Keratinocyte (primary cell): ENCODE measurements around the gene OR10X1. TPM values are rescaled to one million over a fixed set of nuclear protein-coding genes. Genes with fewer than 3 reads are reported as not detected.

Experiments used
- DNase-seq: peaks from one replicate; pipeline ENCODE4 v3.0.0-alpha.2; 2011; ENCODE audit warnings: low read depth, missing footprints, low spot score
- FAIRE-seq: peaks from 2 replicates; lab custom pipeline; 2011; peaks lifted over from hg19 to GRCh38; lab: Jason Lieb, UNC
- H2AFZ ChIP-seq: 2 replicates; pipeline ENCODE4 v1.6.0; 2012; ENCODE audit warnings: low read length, control low read depth, inconsistent platforms; ENCODE audit not compliant: control insufficient read depth
- H3K27ac ChIP-seq: 2 replicates; pipeline ENCODE4 v1.5.1; 2011; ENCODE audit warnings: low read length; ENCODE audit not compliant: control insufficient read depth, insufficient read depth
- H3K27me3 ChIP-seq: 3 replicates; pipeline ENCODE4 v1.6.0; 2011; ENCODE audit warnings: low read length; ENCODE audit not compliant: control insufficient read depth, insufficient read depth; ENCODE audit errors: extremely low read depth
- H3K36me3 ChIP-seq, 2 experiments: 2 replicates in 1 of 2; 3 replicates in 1 of 2; pipeline ENCODE4 v1.5.1; 2011; ENCODE audit warnings: low read length in 2 of 2, mild to moderate bottlenecking in 1 of 2; ENCODE audit not compliant: control insufficient read depth in 2 of 2, insufficient read depth in 2 of 2; ENCODE audit errors: extremely low read depth in 1 of 2
- H3K4me1 ChIP-seq: 3 replicates; pipeline ENCODE4 v1.5.1; 2011; ENCODE audit warnings: low read length; ENCODE audit not compliant: control insufficient read depth, insufficient read depth; ENCODE audit errors: extremely low read depth
- H3K4me2 ChIP-seq: 3 replicates; pipeline ENCODE4 v1.6.0; 2011; ENCODE audit warnings: low read depth, low read length; ENCODE audit not compliant: control insufficient read depth, insufficient read depth; ENCODE audit errors: extremely low read depth
- H3K4me3 ChIP-seq, 3 experiments: fragments of 200-600 bp in 1 of 3; sonication (generic) in 1 of 3; 2 replicates in 2 of 3; 3 replicates in 1 of 3; pipeline ENCODE4 v1.5.1; 2011 to 2016; ENCODE audit warnings: low read length in 3 of 3, mild to moderate bottlenecking in 3 of 3, control low read depth in 2 of 3, inconsistent platforms in 1 of 3, low read depth in 1 of 3, mixed read lengths in 1 of 3, mixed run types in 1 of 3, moderate library complexity in 1 of 3; ENCODE audit not compliant: control insufficient read depth in 2 of 3, insufficient read depth in 2 of 3; ENCODE audit errors: extremely low read depth in 1 of 3
- H3K79me2 ChIP-seq: 2 replicates; pipeline ENCODE4 v1.6.0; 2012; ENCODE audit warnings: low read length; ENCODE audit not compliant: control insufficient read depth, insufficient read depth
- H3K9ac ChIP-seq: 3 replicates; pipeline ENCODE4 v1.6.0; 2011; ENCODE audit warnings: low read length; ENCODE audit not compliant: control insufficient read depth, insufficient read depth; ENCODE audit errors: extremely low read depth
- H3K9me1 ChIP-seq: 3 replicates; pipeline ENCODE4 v1.6.0; 2011; ENCODE audit warnings: low read length; ENCODE audit not compliant: control insufficient read depth, insufficient read depth; ENCODE audit errors: extremely low read depth
- H3K9me3 ChIP-seq: 2 replicates; pipeline ENCODE4 v1.5.1; 2012; ENCODE audit warnings: low read depth, low read length; ENCODE audit not compliant: control insufficient read depth
- H4K20me1 ChIP-seq: 3 replicates; pipeline ENCODE4 v1.6.0; 2011; ENCODE audit warnings: low read length; ENCODE audit not compliant: control insufficient read depth, insufficient read depth; ENCODE audit errors: extremely low read depth
- EZH2 ChIP-seq: IDR thresholded peaks from one replicate; pipeline ENCODE4 v1.6.1; 2012; ENCODE audit warnings: inconsistent platforms, mild to moderate bottlenecking, low read length, moderate library complexity
- dilution Hi-C: fragments of 300-500 bp; cut with MboI; formaldehyde crosslinking; loops from one replicate; pipeline ENCODE4 v1.7.0; 2020; ENCODE audit warnings: low sequenced_read_pairs; ENCODE audit not compliant: extremely low pct_ligation_motif_present
- polyA plus RNA-seq, 5 experiments: library from polyadenylated mRNA; depleted of rRNA in 3 of 5; stranded (reverse) in 3 of 5; stranded (forward) in 1 of 5; unstranded in 1 of 5; fragments of >200 nt; gene quantifications; 1 replicate in 1 of 5; 2 replicates in 3 of 5; 3 replicates in 1 of 5; pipeline versions ENCODE4 v1.2.1 to v1.2.3, GENCODE V29; 2011 to 2012; ENCODE audit warnings: missing spikeins in 2 of 5, low read depth in 1 of 5, low replicate concordance in 1 of 5
- TF ChIP-seq, protein P1 (sequence below), 3 experiments: IDR thresholded peaks in 1 of 3; conservative IDR thresholded peaks in 1 of 3; optimal IDR thresholded peaks in 1 of 3; 2 replicates in 2 of 3; 3 replicates in 1 of 3; pipeline versions ENCODE3 to v1.5.1; 2011; ENCODE audit warnings: low read length in 3 of 3, mild to moderate bottlenecking in 3 of 3, moderate library complexity in 2 of 3, control low read depth in 1 of 3, inconsistent platforms in 1 of 3; ENCODE audit not compliant: insufficient read depth in 2 of 3; ENCODE audit errors: extremely low read depth in 1 of 3

OR10X1 gene
- polyA plus RNA-seq, 1 donor (not counting 4 experiments of a cell fraction or from before 2014, with no cell fraction given), result not detected

DNA sequence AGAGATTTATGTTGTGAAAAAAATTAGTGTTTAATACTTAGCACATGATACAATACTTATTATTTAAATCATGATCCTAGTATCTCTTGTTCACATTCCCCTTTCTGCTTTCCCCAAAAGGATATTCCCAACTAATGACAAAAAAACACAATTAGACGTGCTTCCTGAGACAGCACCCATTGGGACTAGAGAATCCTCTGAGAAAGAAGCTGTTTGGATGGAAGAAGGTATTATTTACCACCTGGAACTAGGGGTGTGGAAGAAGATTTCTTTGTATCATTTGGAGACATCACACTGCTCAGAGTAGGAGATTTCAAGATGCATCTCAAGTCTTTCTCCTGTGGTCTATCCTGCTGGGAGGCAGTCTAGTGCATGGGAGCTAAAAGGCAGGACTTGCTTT is 25.3 kb upstream of the OR10X1 start, which contains the start of gene OR10Z1:
Gene OR10Z1, plus strand, starts transcription at position 301 of the 400 bp plus-strand sequence. CDS start 1,171 bp downstream, outside the sequence.
- Histone ChIP-seq H3K4me1 (no peaks in the 10 kb centered on the region), H3K9ac (no peak within 1 kb of the TSS), H3K9me3 (no peaks in the 10 kb centered on the region), H3K36me3 (no peaks in the 10 kb centered on the region), H3K4me3 (no peak within 1 kb of the TSS), H4K20me1 (no peaks in the 10 kb centered on the region), H3K27me3 (no peaks in the 10 kb centered on the region), H3K4me2 (no peak within 1 kb of the TSS), H3K9me1 (no peaks in the 10 kb centered on the region), H2AFZ (no peak within 1 kb of the TSS), H3K79me2 (no peaks in the 10 kb centered on the region), H3K27ac (no peak within 1 kb of the TSS)
- DNase-seq (no peak), FAIRE-seq (no peak)
- dilution Hi-C loops, result no loop called here
- TF ChIP-seq EZH2, result no peak
- TF ChIP-seq, protein P1, sequence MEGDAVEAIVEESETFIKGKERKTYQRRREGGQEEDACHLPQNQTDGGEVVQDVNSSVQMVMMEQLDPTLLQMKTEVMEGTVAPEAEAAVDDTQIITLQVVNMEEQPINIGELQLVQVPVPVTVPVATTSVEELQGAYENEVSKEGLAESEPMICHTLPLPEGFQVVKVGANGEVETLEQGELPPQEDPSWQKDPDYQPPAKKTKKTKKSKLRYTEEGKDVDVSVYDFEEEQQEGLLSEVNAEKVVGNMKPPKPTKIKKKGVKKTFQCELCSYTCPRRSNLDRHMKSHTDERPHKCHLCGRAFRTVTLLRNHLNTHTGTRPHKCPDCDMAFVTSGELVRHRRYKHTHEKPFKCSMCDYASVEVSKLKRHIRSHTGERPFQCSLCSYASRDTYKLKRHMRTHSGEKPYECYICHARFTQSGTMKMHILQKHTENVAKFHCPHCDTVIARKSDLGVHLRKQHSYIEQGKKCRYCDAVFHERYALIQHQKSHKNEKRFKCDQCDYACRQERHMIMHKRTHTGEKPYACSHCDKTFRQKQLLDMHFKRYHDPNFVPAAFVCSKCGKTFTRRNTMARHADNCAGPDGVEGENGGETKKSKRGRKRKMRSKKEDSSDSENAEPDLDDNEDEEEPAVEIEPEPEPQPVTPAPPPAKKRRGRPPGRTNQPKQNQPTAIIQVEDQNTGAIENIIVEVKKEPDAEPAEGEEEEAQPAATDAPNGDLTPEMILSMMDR (optimal IDR thresholded peaks at IDR 0.05 in 1 of 3, IDR thresholded peaks at IDR 0.05 in 1 of 3, conservative IDR thresholded peaks at IDR 0.05 in 1 of 3; ENCODE audit: extremely low read depth in 1 of 3, insufficient read depth in 2 of 3, low read length in 3 of 3), result no peak

- no peak for FAIRE-seq
Observed at GRCh38 chr1:158600735-158601134, 21.0 kb upstream of the OR10X1 start.

More at GRCh38 chr1:158600735-158601134, 21.0 kb upstream of the OR10X1 start:
- no peaks in the 10 kb centered on the region for H3K4me1 ChIP-seq
- H3K79me2 ChIP-seq, result no peaks in the 10 kb centered on the region
- no peak for DNase-seq
- H3K27me3 ChIP-seq, result no peaks in the 10 kb centered on the region
- no peaks in the 10 kb centered on the region for H3K36me3 ChIP-seq
- H3K27ac ChIP-seq, result no peak overlapping the region
- H2AFZ ChIP-seq, result no peak overlapping the region
- TF ChIP-seq EZH2, result no peak
- TF ChIP-seq, protein P1 (optimal IDR thresholded peaks at IDR 0.05 in 1 of 3, IDR thresholded peaks at IDR 0.05 in 1 of 3, conservative IDR thresholded peaks at IDR 0.05 in 1 of 3; ENCODE audit: extremely low read depth in 1 of 3, insufficient read depth in 2 of 3, low read length in 3 of 3), result no peak
- no peaks in the 10 kb centered on the region for H3K9me3 ChIP-seq
- no peak overlapping the region for H3K9ac ChIP-seq
- no peak overlapping the region for H3K4me2 ChIP-seq
- dilution Hi-C loops, result no loop called here
- no peak overlapping the region for H3K4me3 ChIP-seq
- H4K20me1 ChIP-seq, result no peaks in the 10 kb centered on the region
- no peaks in the 10 kb centered on the region for H3K9me1 ChIP-seq
